HG03139 (cell line): ENCODE measurements around the gene SLC16A9.
"Not testable (repeated sequence)": the region's sequence is repeated elsewhere in the genome, so short reads cannot be mapped to it uniquely, and the experiment has no call there.

Experiments
- ATAC-seq: cut with Tn5 transposase; IDR thresholded peaks from one replicate; pipeline ENCODE4 v1.9.1; 2021; ENCODE audit not compliant: unreplicated experiment

Gene SLC16A9

GRCh38 chr10:59709395-59710125 is at the start of gene SLC16A9:
Gene SLC16A9, minus strand, starts transcription at chr10:59709850. Its CDS starts 25,559 bp downstream, at chr10:59684291.
- peak; percentile 71 for ATAC-seq

- no peak for ATAC-seq
Measured at GRCh38 chr10:59757966-59758365, 48.3 kb upstream of the SLC16A9 start.

GRCh38 chr10:59754951-59755350 is 45.3 kb upstream of the SLC16A9 start:
- ATAC-seq = no peak

- no peak for ATAC-seq
Measured at GRCh38 chr10:59753267-59753666, 43.6 kb upstream of the SLC16A9 start, which contains the start of gene MRLN. Gene MRLN, minus strand, starts transcription at chr10:59753455.

- no peak for ATAC-seq
Measured at GRCh38 chr10:59752278-59752940, 42.8 kb upstream of the SLC16A9 start.

GRCh38 chr10:59750155-59750945 is 40.7 kb upstream of the SLC16A9 start:
- ATAC-seq = no peak

- ATAC-seq = no peak
Measured at GRCh38 chr10:59748834-59749233, 39.2 kb upstream of the SLC16A9 start.

GRCh38 chr10:59745163-59745650 is 35.6 kb upstream of the SLC16A9 start:
- ATAC-seq = no peak

GRCh38 chr10:59744762-59745161 is 35.1 kb upstream of the SLC16A9 start:
- not testable (repeated sequence) for ATAC-seq

- ATAC-seq = not testable (repeated sequence)
Measured at GRCh38 chr10:59744156-59744555, 34.5 kb upstream of the SLC16A9 start.

- no peak for ATAC-seq
Measured at GRCh38 chr10:59741583-59741982, 31.9 kb upstream of the SLC16A9 start.

GRCh38 chr10:59741048-59741447 is 31.4 kb upstream of the SLC16A9 start:
- ATAC-seq = no peak

GRCh38 chr10:59736749-59737148 is 27.1 kb upstream of the SLC16A9 start:
- ATAC-seq = no peak

GRCh38 chr10:59735296-59735695 is 25.6 kb upstream of the SLC16A9 start:
- ATAC-seq = no peak

- no peak for ATAC-seq
Measured at GRCh38 chr10:59734014-59734462, 24.4 kb upstream of the SLC16A9 start.

- ATAC-seq = not testable (repeated sequence)
Measured at GRCh38 chr10:59733321-59734013, 23.8 kb upstream of the SLC16A9 start.

GRCh38 chr10:59732849-59733248 is 23.2 kb upstream of the SLC16A9 start:
- ATAC-seq = not testable (repeated sequence)

GRCh38 chr10:59729167-59729566 is 19.5 kb upstream of the SLC16A9 start:
- ATAC-seq = not testable (repeated sequence)

- ATAC-seq = no peak
Measured at GRCh38 chr10:59724098-59724938, 14.7 kb upstream of the SLC16A9 start.

- no peak for ATAC-seq
Measured at GRCh38 chr10:59720377-59720776, 10.7 kb upstream of the SLC16A9 start.
